Measurements from ENCODE around the gene SNX27.

Gene SNX27

GRCh38 chr1:151739590-151740355, 127.9 kb downstream of the SNX27 start:
- TF ChIP-seq, protein P1, sequence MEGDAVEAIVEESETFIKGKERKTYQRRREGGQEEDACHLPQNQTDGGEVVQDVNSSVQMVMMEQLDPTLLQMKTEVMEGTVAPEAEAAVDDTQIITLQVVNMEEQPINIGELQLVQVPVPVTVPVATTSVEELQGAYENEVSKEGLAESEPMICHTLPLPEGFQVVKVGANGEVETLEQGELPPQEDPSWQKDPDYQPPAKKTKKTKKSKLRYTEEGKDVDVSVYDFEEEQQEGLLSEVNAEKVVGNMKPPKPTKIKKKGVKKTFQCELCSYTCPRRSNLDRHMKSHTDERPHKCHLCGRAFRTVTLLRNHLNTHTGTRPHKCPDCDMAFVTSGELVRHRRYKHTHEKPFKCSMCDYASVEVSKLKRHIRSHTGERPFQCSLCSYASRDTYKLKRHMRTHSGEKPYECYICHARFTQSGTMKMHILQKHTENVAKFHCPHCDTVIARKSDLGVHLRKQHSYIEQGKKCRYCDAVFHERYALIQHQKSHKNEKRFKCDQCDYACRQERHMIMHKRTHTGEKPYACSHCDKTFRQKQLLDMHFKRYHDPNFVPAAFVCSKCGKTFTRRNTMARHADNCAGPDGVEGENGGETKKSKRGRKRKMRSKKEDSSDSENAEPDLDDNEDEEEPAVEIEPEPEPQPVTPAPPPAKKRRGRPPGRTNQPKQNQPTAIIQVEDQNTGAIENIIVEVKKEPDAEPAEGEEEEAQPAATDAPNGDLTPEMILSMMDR (IDR thresholded peaks at IDR 0.05), result no peak

GRCh38 chr1:151741516-151741915, 129.7 kb downstream of the SNX27 start:
- TF ChIP-seq, protein P1 (IDR thresholded peaks at IDR 0.05), result no peak
